H1 (cell line): ENCODE data around the gene PPP1R9A.

Experiments
- CHD2 ChIP-seq: IDR thresholded peaks from 2 replicates; pipeline ENCODE4 v1.6.1; 2012; ENCODE audit warnings: low read length, improper control_type of control experiment
- CREB1 ChIP-seq: IDR thresholded peaks from 2 replicates; pipeline ENCODE4 v1.6.1; 2012; ENCODE audit warnings: inconsistent platforms
- EZH2 ChIP-seq: fragments of 200-600 bp; sonication (generic); IDR thresholded peaks from 2 replicates; pipeline ENCODE4 v1.7.1; 2012; ENCODE audit warnings: low read depth, mild to moderate bottlenecking, moderate library complexity, low read length, inconsistent platforms; ENCODE audit not compliant: severe bottlenecking
- FOSL1 ChIP-seq: IDR thresholded peaks from 2 replicates; pipeline ENCODE4 v1.6.1; 2011; ENCODE audit warnings: mild to moderate bottlenecking, low read depth, low read length, moderate library complexity; ENCODE audit not compliant: insufficient read depth
- KDM1A ChIP-seq: fragments of 200-600, 300-600 bp; sonication (generic); IDR thresholded peaks from 2 replicates; pipeline ENCODE4 v1.7.1; 2016; ENCODE audit warnings: mild to moderate bottlenecking, low read length, borderline replicate concordance
- POLR2A ChIP-seq, 2 experiments: IDR thresholded peaks; 1 replicate in 1 of 2; 2 replicates in 1 of 2; pipeline ENCODE4 v1.6.1; 2011; ENCODE audit warnings: low read depth in 2 of 2, low read length in 2 of 2, mild to moderate bottlenecking in 2 of 2; ENCODE audit errors: control extremely low read depth in 1 of 2
- RAD21 ChIP-seq, 2 experiments: IDR thresholded peaks in 1 of 2; conservative IDR thresholded peaks in 1 of 2; 2 replicates each; pipeline ENCODE4 v1.6.1; 2011; ENCODE audit warnings: low read depth in 2 of 2, low read length in 2 of 2, improper control_type of control experiment in 1 of 2, inconsistent platforms in 1 of 2, mild to moderate bottlenecking in 1 of 2, moderate library complexity in 1 of 2
- RFX5 ChIP-seq: IDR thresholded peaks from 2 replicates; pipeline ENCODE4 v1.6.1; 2011; ENCODE audit warnings: low read depth, low read length, improper control_type of control experiment, borderline replicate concordance
- YY1 ChIP-seq: IDR thresholded peaks from 2 replicates; pipeline ENCODE4 v1.6.1; 2011; ENCODE audit warnings: low read depth, mild to moderate bottlenecking, low read length
- TF ChIP-seq, protein P1 (sequence below), 3 experiments: IDR thresholded peaks; 1 replicate in 2 of 3; 2 replicates in 1 of 3; pipeline versions ENCODE4 v1.5.1 to v1.6.1; 2011; ENCODE audit warnings: low read length in 3 of 3, mild to moderate bottlenecking in 3 of 3, inconsistent platforms in 2 of 3, low read depth in 1 of 3, moderate library complexity in 1 of 3; ENCODE audit not compliant: insufficient read depth in 1 of 3; ENCODE audit errors: control extremely low read depth in 1 of 3

DNA sequence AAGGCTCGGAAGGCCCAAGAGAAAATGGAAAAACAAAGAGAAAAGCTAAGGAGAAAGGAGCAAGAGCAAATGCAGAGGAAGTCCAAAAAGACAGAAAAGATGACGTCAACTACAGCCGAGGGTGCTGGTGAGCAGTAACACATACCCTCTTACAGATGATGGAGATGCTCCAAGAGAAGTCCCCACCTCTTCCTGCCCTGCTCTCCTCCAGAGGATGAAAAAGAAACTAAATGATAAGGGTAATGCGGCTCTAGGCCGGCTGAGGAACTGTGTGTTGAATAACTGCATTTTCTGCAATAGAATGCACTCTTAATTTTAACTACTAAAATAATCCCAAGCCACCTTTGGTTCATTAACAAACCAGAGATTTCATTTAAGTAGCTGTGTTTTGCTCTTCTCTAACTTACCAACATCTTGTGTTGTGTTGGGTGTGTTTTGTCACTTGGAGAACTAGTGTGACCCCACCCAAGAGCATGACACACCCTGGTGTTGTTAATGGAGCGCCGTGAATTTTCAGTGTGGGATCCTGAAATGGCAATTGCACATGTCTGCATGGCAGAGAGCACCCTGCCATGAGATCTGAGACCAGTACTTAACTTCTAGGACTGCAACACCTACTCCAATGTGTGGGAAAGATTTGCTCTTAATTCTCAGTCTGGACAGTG, 382.9 kb downstream of the PPP1R9A start:
- TF ChIP-seq POLR2A (IDR thresholded peaks at IDR 0.05; ENCODE audit: control extremely low read depth in 1 of 2, low read depth in 2 of 2, low read length in 2 of 2) (no peak), EZH2 (no peak), CREB1 (no peak), CHD2 (no peak), YY1 (no peak), FOSL1 (no peak), RFX5 (no peak), RAD21 (IDR thresholded peaks at IDR 0.05 in 1 of 2, conservative IDR thresholded peaks at IDR 0.05 in 1 of 2; ENCODE audit: low read depth in 2 of 2, low read length in 2 of 2) (no peak), KDM1A (no peak)
- TF ChIP-seq, protein P1, sequence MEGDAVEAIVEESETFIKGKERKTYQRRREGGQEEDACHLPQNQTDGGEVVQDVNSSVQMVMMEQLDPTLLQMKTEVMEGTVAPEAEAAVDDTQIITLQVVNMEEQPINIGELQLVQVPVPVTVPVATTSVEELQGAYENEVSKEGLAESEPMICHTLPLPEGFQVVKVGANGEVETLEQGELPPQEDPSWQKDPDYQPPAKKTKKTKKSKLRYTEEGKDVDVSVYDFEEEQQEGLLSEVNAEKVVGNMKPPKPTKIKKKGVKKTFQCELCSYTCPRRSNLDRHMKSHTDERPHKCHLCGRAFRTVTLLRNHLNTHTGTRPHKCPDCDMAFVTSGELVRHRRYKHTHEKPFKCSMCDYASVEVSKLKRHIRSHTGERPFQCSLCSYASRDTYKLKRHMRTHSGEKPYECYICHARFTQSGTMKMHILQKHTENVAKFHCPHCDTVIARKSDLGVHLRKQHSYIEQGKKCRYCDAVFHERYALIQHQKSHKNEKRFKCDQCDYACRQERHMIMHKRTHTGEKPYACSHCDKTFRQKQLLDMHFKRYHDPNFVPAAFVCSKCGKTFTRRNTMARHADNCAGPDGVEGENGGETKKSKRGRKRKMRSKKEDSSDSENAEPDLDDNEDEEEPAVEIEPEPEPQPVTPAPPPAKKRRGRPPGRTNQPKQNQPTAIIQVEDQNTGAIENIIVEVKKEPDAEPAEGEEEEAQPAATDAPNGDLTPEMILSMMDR (IDR thresholded peaks at IDR 0.05; ENCODE audit: control extremely low read depth in 1 of 3, insufficient read depth in 1 of 3, low read depth in 1 of 3, low read length in 3 of 3) = no peak
